Transverse colon (tissue), 4 donors: Measurements from ENCODE around the gene PAN3. TPM values are rescaled to one million over a fixed set of nuclear protein-coding genes. Genes with fewer than 3 reads are reported as not detected.

Experiments used
- DNase-seq: peaks from one replicate; pipeline ENCODE4 v3.0.0-alpha.2; 2019
- H3K27ac ChIP-seq, 4 donors: fragments of 200-600 bp; sonication (generic); 2 replicates each; pipeline ENCODE4 v1.5.1; 2016 to 2018; ENCODE audit warnings: inconsistent platforms in 4 of 4
- H3K27me3 ChIP-seq: fragments of 200-600 bp; sonication (generic); 2 replicates; pipeline ENCODE4 v1.5.1; 2017; ENCODE audit warnings: inconsistent platforms
- H3K36me3 ChIP-seq, 4 donors: fragments of 200-600 bp; sonication (generic); 2 replicates each; pipeline ENCODE4 v1.5.1; 2017 to 2019; ENCODE audit warnings: inconsistent platforms in 4 of 4
- H3K4me1 ChIP-seq, 4 donors: fragments of 200-600 bp; sonication (generic); 2 replicates each; pipeline ENCODE4 v1.5.1; 2017 to 2020; ENCODE audit warnings: inconsistent platforms in 4 of 4
- H3K4me3 ChIP-seq, 4 donors: fragments of 200-600 bp; sonication (generic); 1 replicate in 1 of 4; 2 replicates in 3 of 4; pipeline versions ENCODE4 v1.5.1 to v1.6.1; 2017 to 2019; ENCODE audit warnings: inconsistent platforms in 4 of 4
- H3K9me3 ChIP-seq, 2 donors: fragments of 200-600 bp; sonication (generic); 2 replicates each; pipeline ENCODE4 v1.5.1; 2017 to 2019; ENCODE audit warnings: inconsistent platforms in 2 of 2
- CTCF ChIP-seq, 5 experiments: fragments of 200-600 bp in 3 of 5; fragments of 450-650 bp in 2 of 5; sonication (generic) in 3 of 5; IDR thresholded peaks; 1 replicate in 2 of 5; 2 replicates in 3 of 5; pipeline ENCODE4 v1.5.1; 2016 to 2017; ENCODE audit warnings: antibody characterized with exemption in 5 of 5, inconsistent platforms in 3 of 5, mild to moderate bottlenecking in 2 of 5, moderate library complexity in 1 of 5
- EP300 ChIP-seq: sonication (generic); formaldehyde crosslinking; IDR thresholded peaks from one replicate; pipeline ENCODE4 v1.6.1; 2017; ENCODE audit warnings: antibody characterized with exemption, low read depth
- POLR2A ChIP-seq: fragments of 450-650 bp; IDR thresholded peaks from one replicate; pipeline ENCODE4 v1.6.1; 2016; ENCODE audit warnings: antibody characterized with exemption, mild to moderate bottlenecking, moderate library complexity
- POLR2AphosphoS5 ChIP-seq, 3 donors: sonication (generic); formaldehyde crosslinking; IDR thresholded peaks; one replicate each; pipeline ENCODE4 v1.6.1; 2016; ENCODE audit warnings: antibody characterized with exemption in 3 of 3
- WGBS, 2 donors: methylation state at CpG; one replicate each; pipeline ENCODE4 v1.1.5; 2018; ENCODE audit warnings: low coverage in 1 of 2; 5-methylcytosine and 5-hydroxymethylcytosine counted together
- in situ Hi-C, 4 donors: fragments of 200-750 bp; cut with MboI; loops; one replicate each; pipeline versions ENCODE4 v1.15.0 to v1.15.1; 2017; ENCODE audit warnings: low sequenced_read_pairs in 3 of 4, low pct_ligation_motif_present in 1 of 4, low pct_unique_long_range_greater_than_20kb in 1 of 4
- intact Hi-C: fragments of 100-400 bp; cut with DNase I; formaldehyde crosslinking; loops from one replicate; pipeline ENCODE4 v1.15.1; 2023; ENCODE audit warnings: low total_unique reads
- total RNA-seq, 4 donors: library from RNA; depleted of rRNA; stranded (reverse); fragments of >200 nt; gene quantifications; one replicate each; pipeline ENCODE4 v1.1.0, GENCODE V29; 2016

PAN3 gene
- total RNA-seq, 4 donors from 2014 or later: 28.3 to 107 (median 46.6) TPM

GRCh38 chr13:28325022-28325421 is 186.7 kb downstream of the PAN3 start:
- Histone ChIP-seq H3K36me3 (no peaks in the 10 kb centered on the region), H3K4me3 (no peak overlapping the region), H3K4me1 (no peaks in the 10 kb centered on the region), H3K27me3 (no peaks in the 10 kb centered on the region), H3K9me3 (no peaks in the 10 kb centered on the region), H3K27ac (no peak overlapping the region)
- in situ Hi-C loops (loop anchor here (10.0 to 25.0 kb wide), 4 partner anchors 310 to 470 kb away; no protein-coding TSS in a partner anchor), intact Hi-C loops (loop anchor here (10.0 kb wide), 1 partner anchor 310 kb away; no protein-coding TSS in a partner anchor)
- DNase-seq: no peak
- TF ChIP-seq CTCF (IDR thresholded peaks at IDR 0.05) (no peak), POLR2A (no peak), EP300 (no peak), POLR2AphosphoS5 (IDR thresholded peaks at IDR 0.05) (no peak)
- 37 to 62% methylated on average over 2 of the region's 2 CpGs for WGBS, 2 donors

GRCh38 chr13:28326056-28326455 is 187.7 kb downstream of the PAN3 start:
- H3K4me3 ChIP-seq: no peak overlapping the region
- intact Hi-C loops (loop anchor here (10.0 kb wide), 1 partner anchor 309 kb away; no protein-coding TSS in a partner anchor), in situ Hi-C loops (loop anchor here (10.0 to 25.0 kb wide), 4 partner anchors 309 to 469 kb away; no protein-coding TSS in a partner anchor)
- no peak for TF ChIP-seq CTCF (IDR thresholded peaks at IDR 0.05)
- TF ChIP-seq EP300: no peak
- TF ChIP-seq POLR2A: no peak
- TF ChIP-seq POLR2AphosphoS5 (IDR thresholded peaks at IDR 0.05): no peak
- 70 to 92% methylated on average over 2 of the region's 2 CpGs for WGBS, 2 donors
- H3K4me1 ChIP-seq: no peaks in the 10 kb centered on the region
- no peaks in the 10 kb centered on the region for H3K36me3 ChIP-seq
- H3K27ac ChIP-seq: no peak overlapping the region
- H3K27me3 ChIP-seq: no peaks in the 10 kb centered on the region
- DNase-seq: no peak
- H3K9me3 ChIP-seq: no peaks in the 10 kb centered on the region

- Histone ChIP-seq H3K36me3 (no peaks in the 10 kb centered on the region), H3K4me1 (no peaks in the 10 kb centered on the region), H3K27ac (no peak overlapping the region), H3K9me3 (no peaks in the 10 kb centered on the region), H3K4me3 (no peak overlapping the region), H3K27me3 (no peaks in the 10 kb centered on the region)
- 88 to 92% methylated on average over 9 to 14 of the region's 14 CpGs for WGBS, 2 donors
- intact Hi-C loops (loop anchor here (10.0 kb wide), 1 partner anchor 307 kb away; no protein-coding TSS in a partner anchor), in situ Hi-C loops (loop anchor here (10.0 to 25.0 kb wide), 4 partner anchors 307 to 467 kb away; no protein-coding TSS in a partner anchor)
- no peak for TF ChIP-seq CTCF (IDR thresholded peaks at IDR 0.05)
- TF ChIP-seq POLR2AphosphoS5 (IDR thresholded peaks at IDR 0.05): no peak
- no peak for TF ChIP-seq EP300
- no peak for TF ChIP-seq POLR2A
- no peak for DNase-seq
Measured at GRCh38 chr13:28327373-28328270, 189.3 kb downstream of the PAN3 start.

DNA sequence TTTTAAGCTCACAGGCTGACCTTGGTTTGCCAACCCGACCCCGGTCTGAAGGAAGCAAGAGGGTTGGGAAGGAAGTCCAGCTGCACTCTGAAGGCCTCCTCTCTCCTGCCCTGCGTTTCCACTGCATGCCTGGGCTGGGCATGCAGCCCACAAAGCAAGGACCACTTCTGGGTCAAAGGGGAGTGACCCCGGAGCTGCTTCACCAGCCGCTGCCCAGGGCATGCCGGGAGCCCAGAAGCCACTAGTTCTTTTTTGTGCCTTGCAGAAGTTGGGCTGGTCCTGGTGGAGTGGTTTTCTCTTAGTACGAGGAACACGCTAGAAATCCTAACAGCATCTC is 189.9 kb downstream of the PAN3 start:
- 77 to 82% methylated on average over 8 of the region's 8 CpGs for WGBS, 2 donors

More for the DNA sequence above, 189.9 kb downstream of the PAN3 start:
- Histone ChIP-seq H3K36me3 (no peaks in the 10 kb centered on the region), H3K4me1 (no peaks in the 10 kb centered on the region), H3K27ac (no peak overlapping the region), H3K27me3 (no peaks in the 10 kb centered on the region), H3K4me3 (no peak overlapping the region), H3K9me3 (no peaks in the 10 kb centered on the region)
- TF ChIP-seq POLR2AphosphoS5 (IDR thresholded peaks at IDR 0.05) (no peak), CTCF (IDR thresholded peaks at IDR 0.05) (no peak), POLR2A (no peak), EP300 (no peak)
- intact Hi-C loops: loop anchor here (10.0 kb wide), 1 partner anchor 307 kb away; no protein-coding TSS in a partner anchor
- DNase-seq: no peak
- in situ Hi-C loops: loop anchor here (10.0 to 25.0 kb wide), 4 partner anchors 307 to 467 kb away; no protein-coding TSS in a partner anchor
